Activated B cell treated with CpG ODN at 0.5 μM for 24 hours (primary cell): ENCODE results near the gene SLC6A6. TPM values are rescaled to one million over a fixed set of nuclear protein-coding genes. Genes with fewer than 3 reads are reported as not detected.
A peak's percentile ranks its signal among the peaks of the same experiment; 100 is the strongest.
"Not testable (repeated sequence)": the region's sequence is repeated elsewhere in the genome, so short reads cannot be mapped to it uniquely, and the experiment has no call there.

Experiments
- ATAC-seq: fragments of 200-7000 bp; cut with Tn5 transposase; one replicate; pipeline ENCODE4 v1.10.0; 2021; ENCODE audit warnings: low read depth, mild to moderate bottlenecking, moderate library complexity
- CTCF ChIA-PET: fragments of 350-600 bp; sonication (Branson Sonifier 250); formaldehyde crosslinking; loops from one replicate; lab custom pipeline; 2021; ENCODE audit warnings: antibody characterized with exemption; lab: Charles Lee
- POLR2A ChIA-PET: fragments of 350-600 bp; sonication (Branson Sonifier 250); formaldehyde crosslinking; loops from one replicate; lab custom pipeline; 2021; ENCODE audit warnings: antibody characterized with exemption; lab: Charles Lee
- DNase-seq: peaks from one replicate; pipeline ENCODE4 v3.0.0; 2022
- H3K27ac Mint-ChIP-seq: one replicate; pipeline ENCODE4 v1.8.0; 2020; ENCODE audit warnings: mixed read lengths
- H3K27me3 Mint-ChIP-seq: one replicate; pipeline ENCODE4 v1.8.0; 2021; ENCODE audit warnings: mixed read lengths
- H3K36me3 Mint-ChIP-seq: one replicate; pipeline ENCODE4 v1.8.0; 2021; ENCODE audit warnings: low read depth, mixed read lengths
- H3K4me1 Mint-ChIP-seq: one replicate; pipeline ENCODE4 v1.8.0; 2021; ENCODE audit warnings: mixed read lengths
- H3K4me3 Mint-ChIP-seq: one replicate; pipeline ENCODE4 v1.8.0; 2020; ENCODE audit warnings: mild to moderate bottlenecking, mixed read lengths
- H3K9me3 Mint-ChIP-seq: one replicate; pipeline ENCODE4 v1.8.0; 2020; ENCODE audit warnings: mixed read lengths
- intact Hi-C: fragments of 100-400 bp; cut with micrococcal nuclease; formaldehyde crosslinking; loops from one replicate; pipeline ENCODE4 v1.15.1; 2024
- total RNA-seq: library from RNA; stranded (reverse); gene quantifications from 2 replicates; pipeline ENCODE4 v1.2.3, GENCODE V29; 2022
- TF ChIP-seq, protein P1 (sequence below): fragments of 200-600 bp; IDR thresholded peaks from one replicate; pipeline ENCODE4 v1.8.0; 2022; ENCODE audit warnings: antibody characterized with exemption, mild to moderate bottlenecking

SLC6A6 gene
- total RNA-seq, 1 donor from 2014 or later = 67.3 TPM

DNA sequence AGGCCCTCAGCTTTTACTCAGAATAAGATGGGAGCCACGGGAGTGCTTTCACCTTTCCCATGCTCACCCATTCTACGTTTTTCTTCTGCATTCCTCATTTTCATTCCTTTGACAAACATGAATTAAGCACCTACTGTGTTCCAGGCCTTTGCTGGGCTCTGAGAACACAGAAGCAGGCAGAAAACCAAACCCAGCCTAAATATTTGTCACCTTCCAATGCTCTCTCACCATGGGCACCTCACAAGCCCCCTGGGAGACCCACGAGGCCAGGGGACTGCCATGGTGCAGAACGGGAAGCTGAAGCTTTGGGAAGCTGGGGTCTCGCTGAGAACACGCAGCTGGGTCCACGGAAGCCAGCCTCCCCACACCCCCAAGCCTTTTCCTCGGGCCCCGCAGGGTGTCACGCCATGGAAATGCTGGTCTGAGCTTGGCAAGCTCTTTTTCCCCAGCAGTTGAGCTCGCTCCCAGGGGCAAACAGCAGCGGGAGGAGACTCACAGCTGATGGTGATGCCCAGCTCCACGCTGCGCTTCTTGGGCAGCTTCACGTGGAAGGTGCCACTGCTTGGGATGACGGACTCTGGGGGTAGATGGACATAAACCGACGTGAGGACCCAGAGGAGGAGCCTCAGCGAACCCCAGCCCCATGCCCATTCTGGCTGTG is 110.0 kb downstream of the SLC6A6 start:
- DNase-seq (peak; percentile 5), ATAC-seq (no peak)
- intact Hi-C loops = no loop called here
- H3K27me3 Mint-ChIP-seq = peaks cover 4% of the 10 kb centered on the region
- no peak overlapping the region for H3K4me3 Mint-ChIP-seq
- TF ChIP-seq, protein P1, sequence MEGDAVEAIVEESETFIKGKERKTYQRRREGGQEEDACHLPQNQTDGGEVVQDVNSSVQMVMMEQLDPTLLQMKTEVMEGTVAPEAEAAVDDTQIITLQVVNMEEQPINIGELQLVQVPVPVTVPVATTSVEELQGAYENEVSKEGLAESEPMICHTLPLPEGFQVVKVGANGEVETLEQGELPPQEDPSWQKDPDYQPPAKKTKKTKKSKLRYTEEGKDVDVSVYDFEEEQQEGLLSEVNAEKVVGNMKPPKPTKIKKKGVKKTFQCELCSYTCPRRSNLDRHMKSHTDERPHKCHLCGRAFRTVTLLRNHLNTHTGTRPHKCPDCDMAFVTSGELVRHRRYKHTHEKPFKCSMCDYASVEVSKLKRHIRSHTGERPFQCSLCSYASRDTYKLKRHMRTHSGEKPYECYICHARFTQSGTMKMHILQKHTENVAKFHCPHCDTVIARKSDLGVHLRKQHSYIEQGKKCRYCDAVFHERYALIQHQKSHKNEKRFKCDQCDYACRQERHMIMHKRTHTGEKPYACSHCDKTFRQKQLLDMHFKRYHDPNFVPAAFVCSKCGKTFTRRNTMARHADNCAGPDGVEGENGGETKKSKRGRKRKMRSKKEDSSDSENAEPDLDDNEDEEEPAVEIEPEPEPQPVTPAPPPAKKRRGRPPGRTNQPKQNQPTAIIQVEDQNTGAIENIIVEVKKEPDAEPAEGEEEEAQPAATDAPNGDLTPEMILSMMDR = no peak
- H3K36me3 Mint-ChIP-seq = no peaks in the 10 kb centered on the region
- H3K4me1 Mint-ChIP-seq = no peaks in the 10 kb centered on the region
- CTCF ChIA-PET = no interaction called here
- no peak overlapping the region for H3K27ac Mint-ChIP-seq
- POLR2A ChIA-PET = no interaction called here
- no peaks in the 10 kb centered on the region for H3K9me3 Mint-ChIP-seq

- ATAC-seq (no peak), DNase-seq (no peak)
- Mint-ChIP-seq H3K9me3 (no peaks in the 10 kb centered on the region), H3K36me3 (no peaks in the 10 kb centered on the region), H3K4me1 (no peaks in the 10 kb centered on the region), H3K4me3 (no peak overlapping the region), H3K27ac (no peak overlapping the region), H3K27me3 (peaks cover 2% of the 10 kb centered on the region)
- intact Hi-C loops = no loop called here
- TF ChIP-seq, protein P1 = no peak
- ChIA-PET CTCF (no interaction called here), POLR2A (no interaction called here)
Measured at GRCh38 chr3:14512942-14513327, 110.5 kb downstream of the SLC6A6 start.

DNA sequence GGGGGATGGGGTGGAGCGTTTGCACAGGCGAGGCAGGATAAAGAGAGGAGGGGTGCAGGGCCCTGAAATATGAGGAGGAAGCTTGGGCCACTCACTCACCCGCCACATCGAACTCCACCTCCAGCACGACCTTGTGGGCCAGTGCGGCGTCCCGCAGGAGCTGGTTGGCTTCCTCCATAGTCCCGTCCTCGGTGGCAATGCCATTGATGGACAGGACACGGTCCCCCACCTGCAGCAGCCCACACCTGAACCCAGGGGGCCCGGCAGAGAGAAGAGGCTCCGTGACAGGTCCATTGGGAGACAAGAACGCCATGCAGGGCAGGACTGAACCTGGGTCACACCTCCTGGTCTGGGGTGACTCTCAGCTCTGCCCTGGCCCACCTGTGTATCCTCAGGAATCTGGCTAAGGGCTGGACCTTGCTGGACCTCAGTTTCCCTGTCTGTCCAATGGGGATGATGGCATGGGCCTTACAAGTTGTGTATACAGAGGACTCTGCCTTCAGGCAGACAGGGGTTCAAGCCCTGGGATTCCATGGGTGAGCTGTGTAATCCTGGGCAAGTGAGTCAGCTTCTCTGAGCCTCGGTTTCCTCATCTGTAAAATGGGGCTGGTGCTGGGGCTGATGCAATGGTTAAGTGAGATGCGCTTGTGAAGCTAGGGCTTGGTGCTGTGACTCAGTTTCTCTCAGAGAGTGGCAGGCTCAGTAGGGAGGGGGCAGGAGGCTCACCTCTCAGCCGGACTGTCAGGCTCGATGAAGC is 111.3 kb downstream of the SLC6A6 start:
- DNase-seq (peak; percentile 7), ATAC-seq (no peak)
- TF ChIP-seq, protein P1 = no peak
- CTCF ChIA-PET = interaction anchor here (0.6 kb wide), 1 partner anchor 457 kb away, joined by 3 read pairs; no protein-coding TSS in a partner anchor
- H3K9me3 Mint-ChIP-seq = no peaks in the 10 kb centered on the region
- H3K27ac Mint-ChIP-seq = no peak overlapping the region
- H3K27me3 Mint-ChIP-seq = peaks cover under 1% of the 10 kb centered on the region
- intact Hi-C loops = no loop called here
- no peak overlapping the region for H3K4me3 Mint-ChIP-seq
- no peaks in the 10 kb centered on the region for H3K36me3 Mint-ChIP-seq
- POLR2A ChIA-PET = no interaction called here
- H3K4me1 Mint-ChIP-seq = no peaks in the 10 kb centered on the region

GRCh38 chr3:14514323-14514720 is 111.9 kb downstream of the SLC6A6 start:
- H3K27ac Mint-ChIP-seq = no peak overlapping the region
- no peaks in the 10 kb centered on the region for H3K36me3 Mint-ChIP-seq
- H3K4me1 Mint-ChIP-seq = no peaks in the 10 kb centered on the region
- H3K9me3 Mint-ChIP-seq = no peaks in the 10 kb centered on the region
- no peak overlapping the region for H3K4me3 Mint-ChIP-seq
- ChIA-PET CTCF (interaction anchor here (0.6 kb wide), 1 partner anchor 458 kb away, joined by 3 read pairs; no protein-coding TSS in a partner anchor), POLR2A (no interaction called here)
- TF ChIP-seq, protein P1 = no peak
- intact Hi-C loops = no loop called here
- no peak for ATAC-seq
- DNase-seq = peak; percentile 12
- H3K27me3 Mint-ChIP-seq = no peaks in the 10 kb centered on the region

DNA sequence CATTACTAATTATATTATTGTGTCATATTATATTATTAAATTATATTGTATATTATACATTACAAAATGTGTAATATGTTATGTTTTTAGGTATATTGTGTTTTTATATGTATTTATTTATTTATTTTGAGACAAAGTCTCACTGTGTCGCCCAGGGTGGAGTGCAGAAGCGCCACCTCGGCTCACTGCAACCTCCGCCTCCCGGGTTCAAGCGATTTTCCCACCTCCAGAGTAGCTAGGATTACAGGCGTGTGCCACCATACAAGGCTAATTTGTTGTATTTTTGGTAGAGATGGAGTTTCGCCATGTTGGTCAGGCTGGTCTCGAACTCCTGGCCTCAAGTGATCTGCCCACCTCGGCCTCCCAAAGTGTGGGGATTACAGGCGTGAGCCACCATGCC is 113.1 kb downstream of the SLC6A6 start:
- intact Hi-C loops, H3K27ac Mint-ChIP-seq, H3K4me3 Mint-ChIP-seq, ATAC-seq, CTCF ChIA-PET, H3K9me3 Mint-ChIP-seq, H3K27me3 Mint-ChIP-seq, H3K36me3 Mint-ChIP-seq, POLR2A ChIA-PET, H3K4me1 Mint-ChIP-seq, DNase-seq: not testable (repeated sequence)
